ENCODE measurements around the gene PRPF6.
"Not testable (repeated sequence)": the region's sequence is repeated elsewhere in the genome, so short reads cannot be mapped to it uniquely, and the experiment has no call there.

Gene PRPF6

DNA sequence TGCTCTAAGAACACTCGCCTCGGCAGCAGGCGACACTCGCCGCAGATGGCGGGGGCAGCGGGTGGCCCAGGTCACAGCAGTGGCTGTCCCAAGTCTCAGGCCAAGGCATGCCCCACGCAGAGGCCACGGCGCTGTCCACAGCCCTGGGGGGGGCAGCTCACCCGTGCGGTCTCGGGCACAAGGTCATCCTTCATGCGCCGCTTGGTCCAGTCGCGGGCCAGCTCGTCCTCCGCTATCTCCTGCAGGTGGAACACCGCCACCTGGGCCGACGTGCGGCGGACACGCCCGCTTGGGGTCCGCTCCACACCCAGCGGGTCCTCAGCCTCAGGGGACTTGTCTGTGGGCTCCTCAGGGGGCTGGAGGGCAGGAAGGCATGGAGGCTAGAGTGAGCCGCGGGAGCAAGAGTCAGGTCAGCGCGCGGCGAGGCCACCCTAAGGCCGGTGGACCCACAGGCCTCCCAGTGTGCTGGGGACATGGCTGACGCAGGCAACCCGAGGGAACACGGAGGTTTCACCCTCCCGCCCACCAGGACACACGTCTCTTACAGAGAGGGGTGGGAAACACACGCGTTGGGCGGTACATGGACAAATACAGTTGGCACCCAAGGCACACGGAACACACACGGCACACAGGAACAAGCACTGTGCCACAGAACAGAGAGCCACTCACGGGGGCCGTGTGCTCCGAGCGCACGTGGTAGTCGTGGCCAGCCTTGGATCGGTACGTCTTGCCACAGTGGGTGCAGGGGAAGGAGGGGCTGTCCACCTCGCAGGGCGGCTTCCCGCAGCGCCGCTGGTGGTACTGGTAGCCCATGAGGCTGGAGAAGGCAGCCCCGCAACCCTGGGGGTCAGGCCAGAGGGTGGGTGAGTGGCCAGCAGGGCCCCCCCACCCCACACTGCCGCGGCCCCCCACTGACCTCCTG, 18.2 kb upstream of the PRPF6 start:
- DNase-seq: no peak

- DNase-seq: no peak
Observed at GRCh38 chr20:63963348-63963741, 17.6 kb upstream of the PRPF6 start.

- DNase-seq: no peak
Observed at GRCh38 chr20:63963784-63964301, 17.1 kb upstream of the PRPF6 start.

GRCh38 chr20:63964412-63964811, 16.5 kb upstream of the PRPF6 start:
- no peak for DNase-seq

- DNase-seq: no peak
Observed at GRCh38 chr20:63966172-63966943, 14.6 kb upstream of the PRPF6 start.

DNA sequence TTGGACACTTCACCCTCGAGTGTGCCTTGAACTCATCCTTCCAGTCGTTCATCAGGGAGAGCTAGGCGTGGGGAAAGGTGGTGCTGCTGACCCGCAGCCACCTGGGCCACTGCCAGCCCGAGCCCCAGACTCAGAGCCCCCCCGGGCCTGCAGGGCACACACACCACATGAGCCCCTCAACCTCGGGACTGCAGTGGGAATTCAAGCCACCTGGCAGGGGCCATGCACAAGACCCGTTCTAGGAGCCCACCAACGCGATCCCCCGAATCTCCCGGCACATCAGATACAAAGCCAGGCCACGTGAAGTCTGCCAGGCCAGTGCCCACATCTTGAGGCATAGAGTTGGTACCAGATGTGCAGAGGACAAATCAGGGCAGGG, 14.0 kb upstream of the PRPF6 start:
- no peak for DNase-seq

DNA sequence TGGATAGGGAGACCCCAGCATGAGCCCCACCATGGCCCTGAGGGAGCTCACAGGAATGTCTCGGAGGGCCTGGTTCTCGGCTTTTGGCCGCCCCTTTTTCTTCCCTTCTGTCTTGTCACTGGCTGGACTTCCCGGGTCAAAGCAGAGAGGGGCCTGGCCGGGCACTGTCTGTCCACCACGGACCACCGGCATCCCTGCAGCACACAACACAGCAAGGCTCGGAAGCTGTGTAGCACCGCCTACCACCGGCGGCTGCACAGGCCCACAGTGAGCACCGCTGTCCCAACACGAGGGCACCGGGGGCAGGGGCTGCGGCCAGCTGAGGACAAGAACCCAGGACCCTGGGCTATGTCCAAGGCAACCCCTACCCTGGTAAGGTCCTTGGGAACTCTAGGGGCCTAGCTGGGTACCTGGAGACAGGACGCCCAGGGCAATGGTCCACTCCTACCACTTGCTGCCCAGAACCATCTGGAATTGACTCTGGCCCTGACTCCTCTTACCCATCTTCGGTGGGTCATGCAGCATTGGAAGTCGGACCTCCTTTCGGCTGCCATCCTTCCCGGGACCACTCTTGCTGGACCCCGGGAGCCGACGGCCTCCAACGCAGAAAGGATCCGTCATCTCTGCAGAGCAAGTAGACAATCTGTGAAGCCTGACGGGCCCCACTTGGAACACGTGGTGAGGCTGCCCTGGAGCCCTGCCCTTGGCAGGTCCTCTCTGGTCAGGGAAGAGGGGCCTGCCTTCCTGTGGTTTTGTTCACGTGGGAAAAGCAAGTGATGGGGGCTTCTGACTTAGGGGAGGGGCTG, 13.4 kb upstream of the PRPF6 start:
- no peak for DNase-seq

DNA sequence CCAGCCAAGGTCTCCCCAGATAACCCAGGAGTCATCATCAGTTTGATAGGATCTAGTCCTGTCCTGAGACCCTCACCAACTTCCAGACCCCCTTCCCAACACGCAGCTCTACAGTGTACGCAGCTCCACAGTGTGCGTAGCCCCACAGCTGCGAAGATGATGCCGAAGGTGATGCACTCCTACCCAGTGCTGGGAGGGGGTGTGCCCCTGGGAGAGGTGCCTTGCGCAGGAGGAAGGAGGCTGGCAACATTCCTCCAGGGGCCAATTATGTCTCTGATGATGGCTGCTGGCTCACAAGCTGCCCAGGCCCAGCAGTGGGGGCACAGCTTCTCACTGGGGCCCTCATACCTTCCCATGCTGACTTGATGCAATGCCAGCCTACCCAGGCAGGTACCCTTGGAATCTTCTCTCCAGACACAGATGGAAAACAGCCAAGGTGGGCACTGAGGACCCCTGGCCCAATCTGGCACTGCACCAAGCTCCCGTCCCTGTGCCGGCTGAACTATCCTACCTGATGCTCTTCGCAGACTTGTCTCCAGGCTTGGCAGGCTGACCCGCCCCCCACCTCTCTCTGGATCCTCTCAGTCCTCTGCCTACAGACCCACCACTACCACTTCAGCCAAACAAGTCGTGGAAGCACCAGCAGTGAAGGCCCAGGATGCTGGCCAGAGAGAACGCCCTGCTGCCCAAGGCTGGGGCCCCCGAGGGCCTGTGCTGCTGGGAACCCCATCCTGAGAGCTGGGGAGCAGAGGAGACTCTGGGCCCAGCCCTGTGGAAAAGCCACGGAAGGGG, 12.6 kb upstream of the PRPF6 start:
- DNase-seq: no peak

DNA sequence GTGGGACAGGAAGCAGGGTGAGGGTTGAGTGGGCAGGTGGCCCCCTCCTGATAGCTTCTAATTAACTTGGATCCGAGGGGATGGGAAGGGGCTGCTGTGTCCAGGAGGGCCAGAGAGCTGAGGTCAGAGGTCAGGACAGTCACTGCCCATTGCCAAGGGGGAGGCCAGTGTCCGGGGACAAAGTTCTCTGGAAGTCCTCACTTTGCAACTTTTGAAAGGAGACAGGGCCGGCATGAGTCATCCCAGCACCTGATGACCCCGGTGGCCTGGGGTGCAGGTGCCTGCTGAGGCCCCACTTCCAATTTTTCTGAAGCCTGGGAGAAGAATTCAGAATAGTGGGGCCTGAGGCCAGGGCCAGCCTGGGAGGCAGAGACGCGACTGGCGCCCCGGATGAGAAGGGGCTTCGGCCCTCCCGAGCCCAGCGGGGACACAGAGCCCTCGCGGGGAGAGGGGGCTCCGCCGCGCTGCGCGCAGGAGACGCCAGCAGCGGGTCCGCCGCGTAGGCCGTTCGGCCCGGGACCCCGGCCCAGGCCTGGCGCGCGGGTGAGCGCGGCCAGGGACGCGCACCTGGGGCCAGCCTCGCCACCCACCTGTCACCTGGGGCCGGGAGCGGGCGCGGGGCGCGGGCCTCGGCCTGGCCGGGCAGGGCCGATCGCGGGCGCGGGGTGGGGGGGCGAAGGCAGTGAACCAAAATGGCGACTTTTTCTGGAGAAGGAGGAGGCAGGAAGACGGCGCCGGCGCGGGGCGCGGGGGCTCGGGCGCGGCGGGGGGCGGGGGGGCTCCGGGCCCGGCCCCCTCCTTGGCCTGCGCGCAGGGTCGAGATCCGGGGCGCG, 11.8 kb upstream of the PRPF6 start:
- no peak for DNase-seq

DNA sequence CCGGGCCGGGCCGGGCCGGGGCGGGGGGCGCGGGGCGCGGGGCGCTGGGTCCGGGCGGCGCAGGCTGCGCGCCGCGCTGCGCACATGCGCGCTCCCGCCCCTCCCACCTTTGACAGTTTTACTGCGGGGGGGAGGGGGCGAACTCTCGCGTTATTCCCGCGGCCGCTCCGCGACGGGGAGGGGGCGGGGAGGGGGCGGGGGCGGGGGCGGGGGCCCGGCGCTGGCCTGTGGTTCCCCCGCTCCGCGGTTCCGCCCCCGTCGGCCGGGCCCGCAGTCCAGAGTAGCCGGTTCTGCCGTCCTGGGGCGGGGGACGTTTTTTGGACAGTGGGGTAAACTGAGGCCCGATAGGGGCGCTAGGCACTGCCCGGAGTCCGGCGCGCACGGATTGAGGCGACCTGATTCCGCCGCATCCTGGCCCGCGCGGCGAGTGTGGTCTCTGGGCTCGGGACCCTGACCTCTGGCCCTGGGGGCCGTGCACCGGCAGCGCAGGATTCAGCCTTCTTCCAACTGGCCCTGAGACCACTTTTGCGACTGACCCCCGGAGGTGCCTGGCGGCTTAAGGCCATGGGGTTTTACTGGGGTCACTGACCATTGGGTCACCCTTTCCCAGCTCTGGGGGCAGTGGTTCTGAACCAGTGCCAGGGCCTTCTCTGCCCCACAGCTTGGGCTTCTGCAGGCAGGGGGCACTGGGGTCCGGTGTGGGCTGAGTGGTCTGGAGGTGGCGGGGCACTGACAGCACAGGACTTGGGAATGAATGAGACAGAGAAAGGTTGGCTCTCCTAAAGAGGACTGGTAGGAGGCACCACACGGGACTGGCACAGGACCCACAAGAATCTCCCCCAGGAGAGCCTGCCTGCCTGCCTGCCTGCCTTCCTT, 10.9 kb upstream of the PRPF6 start, which contains the start of gene ZNF512B:
Gene ZNF512B (minus strand): TSS at position 93 of the 876 bp plus-strand sequence. CDS start 1,980 bp downstream, outside the sequence.
- DNase-seq: peak; percentile 30

- no peak for DNase-seq
Observed at GRCh38 chr20:63970714-63971431, 10.1 kb upstream of the PRPF6 start.

- DNase-seq: not testable (repeated sequence)
Observed at GRCh38 chr20:63971960-63972311, 9.0 kb upstream of the PRPF6 start.

GRCh38 chr20:63972312-63973159, 8.4 kb upstream of the PRPF6 start:
- DNase-seq: no peak

GRCh38 chr20:63973160-63973479, 7.8 kb upstream of the PRPF6 start:
- no peak for DNase-seq

DNA sequence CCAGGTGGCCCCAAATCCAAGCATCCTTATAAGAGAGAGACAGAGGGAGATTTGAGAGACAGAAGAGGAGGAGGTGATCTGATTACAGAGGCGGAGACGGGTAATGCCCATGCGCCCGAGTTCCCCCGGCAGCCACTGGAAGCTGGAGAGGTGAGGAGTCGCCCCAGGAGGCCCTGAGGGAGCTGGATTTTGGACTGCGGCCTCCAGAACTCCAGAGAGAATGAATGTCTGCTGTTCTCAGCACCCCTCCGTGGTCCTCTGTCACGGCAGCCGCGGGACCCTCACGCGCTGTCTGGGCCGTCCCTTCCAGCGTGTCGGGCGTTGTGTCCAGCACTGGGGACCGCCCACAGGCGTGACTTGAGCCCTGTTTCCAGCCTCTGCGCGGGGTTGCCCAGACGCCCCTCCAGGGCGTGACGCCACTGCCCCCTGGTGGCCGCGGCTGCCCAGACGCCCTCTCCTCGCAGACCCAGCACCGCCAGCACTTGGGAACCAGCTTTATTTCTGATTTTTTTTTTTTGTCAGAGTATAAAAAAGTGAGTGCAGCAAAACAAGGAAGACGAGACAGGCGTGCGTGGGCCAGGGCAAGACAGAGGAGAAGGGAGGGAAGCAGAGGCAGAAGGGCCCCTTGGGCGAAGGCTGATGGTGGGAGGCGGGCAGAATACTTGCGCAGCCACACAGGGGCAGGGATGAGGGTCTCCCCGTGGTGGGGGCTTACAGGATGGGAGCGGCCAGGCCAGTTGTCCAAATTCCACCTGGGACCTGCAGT, 7.1 kb upstream of the PRPF6 start:
- peak; percentile 86 for DNase-seq

GRCh38 chr20:63974402-63975200, 6.3 kb upstream of the PRPF6 start:
- DNase-seq: peak; percentile 96

DNA sequence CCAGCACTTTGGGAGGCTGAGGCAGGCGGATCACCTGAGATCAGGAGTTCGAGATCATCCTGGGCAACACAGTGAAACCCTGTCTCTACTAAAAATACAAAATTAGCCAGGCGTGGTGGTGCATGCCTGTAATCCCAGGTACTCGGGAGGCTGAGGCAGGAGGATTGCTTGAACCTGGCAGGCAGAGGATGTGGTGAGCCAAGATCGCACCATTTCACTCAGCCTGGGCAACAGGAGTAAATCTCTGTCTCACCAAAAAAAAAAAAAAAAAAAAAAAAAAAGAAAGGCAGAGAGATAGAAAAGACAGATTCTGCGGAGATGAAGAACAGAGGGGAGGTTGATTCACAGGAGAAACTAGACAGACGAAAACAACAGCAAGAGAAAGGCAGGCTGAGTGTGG, 4.4 kb upstream of the PRPF6 start:
- DNase-seq: not testable (repeated sequence)
